Mucosa of gallbladder (tissue), 1 donor: ENCODE measurements around the gene STPG1. TPM values are rescaled to one million over a fixed set of nuclear protein-coding genes. Genes with fewer than 3 reads are reported as not detected.

Experiments
- DNase-seq: peaks from one replicate; pipeline ENCODE4 v3.0.0-alpha.2; 2020; ENCODE audit warnings: low spot score
- total RNA-seq: library from RNA; stranded (reverse); gene quantifications from one replicate; pipeline ENCODE4 v1.2.1, GENCODE V29; 2021
- donor health status: DM: no; HTN: no; CAD: no.

Gene STPG1
- total RNA-seq, 1 donor from 2014 or later, result 10.8 TPM

- no peak for DNase-seq
These were observed 94.8 kb downstream of the STPG1 start for GRCh38 chr1:24318615-24319311.

GRCh38 chr1:24317956-24318614 is 95.5 kb downstream of the STPG1 start:
- DNase-seq, result no peak

GRCh38 chr1:24317081-24317480 is 96.5 kb downstream of the STPG1 start:
- DNase-seq, result no peak

GRCh38 chr1:24316645-24317044 is 96.9 kb downstream of the STPG1 start:
- DNase-seq, result no peak

GRCh38 chr1:24315391-24315790 is 98.2 kb downstream of the STPG1 start:
- no peak for DNase-seq

GRCh38 chr1:24311741-24312140 is 101.8 kb downstream of the STPG1 start:
- no peak for DNase-seq

- no peak for DNase-seq
These were observed 102.3 kb downstream of the STPG1 start for GRCh38 chr1:24311234-24311633.

GRCh38 chr1:24309762-24310485 is 103.7 kb downstream of the STPG1 start:
- no peak for DNase-seq

GRCh38 chr1:24308365-24309015 is 105.1 kb downstream of the STPG1 start:
- no peak for DNase-seq

Other genes starting within 250 kb of the STPG1 start
- gene IFNLR1, start 226.5 kb downstream of the STPG1 start, total RNA-seq, result 11.2 TPM
- gene GRHL3, start 94.4 kb downstream of the STPG1 start, total RNA-seq, result 1.4 TPM
- gene NIPAL3, start 2.0 kb upstream of the STPG1 start, total RNA-seq, result 57.4 TPM
- gene RCAN3, start 89.1 kb upstream of the STPG1 start, total RNA-seq, result 19.1 TPM
- gene NCMAP, start 142.3 kb upstream of the STPG1 start, total RNA-seq, result 27.2 TPM
- gene SRRM1, start 229.5 kb upstream of the STPG1 start, total RNA-seq, result 84.3 TPM